GM18907 (cell line): ENCODE data around the gene HMG20B.
"Not testable (repeated sequence)": the region's sequence is repeated elsewhere in the genome, so short reads cannot be mapped to it uniquely, and the experiment has no call there.

ENCODE experiments used
- ATAC-seq: cut with Tn5 transposase; IDR thresholded peaks from one replicate; pipeline ENCODE4 v1.9.1; 2021; ENCODE audit warnings: mild to moderate bottlenecking, moderate library complexity; ENCODE audit not compliant: unreplicated experiment

The HMG20B gene

DNA sequence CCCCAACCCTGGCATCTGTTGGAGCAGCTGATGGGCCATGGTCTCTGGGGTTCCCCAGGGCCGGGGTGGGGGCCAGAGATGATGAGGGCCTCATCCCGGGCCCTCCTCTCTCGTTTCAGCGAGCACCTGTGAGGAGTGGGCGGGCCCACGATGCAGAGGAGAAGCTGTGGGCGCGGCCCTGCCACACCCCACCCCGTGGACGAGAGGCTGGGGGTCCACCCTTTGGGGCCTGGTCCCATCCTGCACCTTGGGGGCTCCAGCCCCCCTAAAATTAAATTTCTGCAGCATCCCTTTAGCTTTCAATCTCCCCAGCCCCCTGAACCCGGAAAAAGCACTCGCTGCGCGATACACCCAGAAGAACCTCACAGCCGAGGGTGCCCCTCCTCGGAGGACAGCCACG, 5.6 kb downstream of the HMG20B start:
- ATAC-seq, result no peak

DNA sequence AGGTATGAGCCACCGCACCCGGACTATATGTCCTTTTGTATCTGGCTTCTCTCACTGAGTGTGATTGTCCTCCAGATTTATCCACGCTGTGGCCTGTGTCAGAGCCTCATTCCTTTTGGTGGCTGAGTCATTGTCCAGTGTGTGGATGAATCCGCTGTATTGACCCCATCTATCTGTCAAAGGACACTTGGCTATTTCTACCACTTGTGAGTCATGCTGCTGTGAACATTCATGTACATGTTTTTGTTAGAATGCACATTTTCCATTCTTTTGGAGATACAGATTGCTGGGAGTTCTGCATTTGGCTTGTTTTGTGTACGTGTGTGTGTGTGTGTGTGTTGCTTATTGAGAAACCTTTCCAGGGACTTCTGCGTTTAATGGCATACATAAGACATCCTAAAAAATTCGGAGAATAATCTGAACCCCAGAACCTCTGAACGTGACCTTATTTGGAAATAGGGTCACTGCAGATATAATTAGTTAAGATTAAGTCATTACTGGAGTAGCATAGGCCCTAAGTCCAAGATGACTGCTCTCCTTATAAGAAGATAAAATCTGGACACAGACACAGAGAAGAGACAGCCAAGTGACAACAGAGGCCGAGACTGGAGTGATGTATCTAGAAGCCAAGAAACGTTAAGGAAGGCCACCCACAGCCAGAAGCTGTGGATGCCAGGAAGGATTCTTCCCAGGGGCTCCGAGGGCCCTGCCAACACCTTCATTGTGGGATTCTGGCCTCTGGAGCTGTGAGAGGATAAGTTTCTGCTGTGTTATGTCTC, 7.6 kb downstream of the HMG20B start:
- ATAC-seq, result no peak

DNA sequence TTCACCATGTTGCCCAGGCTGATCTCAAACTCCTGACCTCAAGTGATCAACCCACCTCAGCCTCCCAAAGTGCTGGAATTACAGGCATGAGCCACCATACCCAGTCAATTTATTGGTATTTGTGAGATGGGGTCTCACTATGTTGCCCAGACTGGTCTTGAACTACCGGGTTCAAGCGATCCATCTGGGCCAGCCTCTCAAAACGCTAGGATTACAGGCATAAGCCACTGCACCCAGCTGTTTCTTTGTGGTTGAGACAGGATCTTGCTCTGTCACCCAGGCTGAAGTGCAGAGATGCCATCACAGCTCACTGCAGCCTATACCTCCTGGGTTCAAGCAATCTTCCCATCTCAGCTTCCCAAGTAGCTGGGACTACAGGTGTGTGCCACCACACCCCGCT, 9.0 kb downstream of the HMG20B start:
- ATAC-seq, result not testable (repeated sequence)

DNA sequence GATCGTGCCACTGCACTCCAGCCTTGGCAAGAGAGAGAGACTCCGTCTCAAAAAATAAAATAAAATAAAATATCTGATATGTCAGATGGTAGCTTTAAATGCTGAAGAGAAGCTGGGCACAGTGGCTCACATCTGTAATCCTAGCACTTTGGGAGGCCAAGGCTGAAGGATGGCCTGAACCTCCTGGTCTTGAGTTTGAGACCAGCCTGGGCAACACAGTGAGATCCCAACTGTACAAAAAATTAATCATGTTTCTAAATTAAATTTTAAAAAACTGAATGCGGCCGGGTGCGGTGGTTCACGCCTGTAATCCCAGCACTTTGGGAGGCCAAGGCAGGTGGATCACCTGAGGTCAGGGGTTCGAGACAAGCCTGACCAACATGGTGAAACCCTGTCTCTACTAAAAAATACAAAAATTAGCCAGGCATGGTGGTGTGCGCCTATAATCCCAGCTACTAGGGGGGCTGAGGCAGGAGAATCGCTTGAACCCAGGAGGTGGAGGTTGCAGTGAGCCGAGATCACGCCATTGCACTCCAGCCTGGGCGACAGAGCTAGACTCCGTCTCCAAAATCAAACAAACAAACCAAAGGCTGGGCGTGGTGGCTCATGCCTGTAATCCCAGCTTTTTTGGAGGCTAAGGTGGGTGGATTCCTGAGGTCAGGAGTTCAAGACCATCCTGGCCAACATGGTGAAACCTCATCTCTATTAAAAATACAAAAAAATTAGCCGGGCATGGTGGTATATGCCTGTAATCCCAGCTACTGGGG, 11.5 kb downstream of the HMG20B start:
- ATAC-seq, result not testable (repeated sequence)

DNA sequence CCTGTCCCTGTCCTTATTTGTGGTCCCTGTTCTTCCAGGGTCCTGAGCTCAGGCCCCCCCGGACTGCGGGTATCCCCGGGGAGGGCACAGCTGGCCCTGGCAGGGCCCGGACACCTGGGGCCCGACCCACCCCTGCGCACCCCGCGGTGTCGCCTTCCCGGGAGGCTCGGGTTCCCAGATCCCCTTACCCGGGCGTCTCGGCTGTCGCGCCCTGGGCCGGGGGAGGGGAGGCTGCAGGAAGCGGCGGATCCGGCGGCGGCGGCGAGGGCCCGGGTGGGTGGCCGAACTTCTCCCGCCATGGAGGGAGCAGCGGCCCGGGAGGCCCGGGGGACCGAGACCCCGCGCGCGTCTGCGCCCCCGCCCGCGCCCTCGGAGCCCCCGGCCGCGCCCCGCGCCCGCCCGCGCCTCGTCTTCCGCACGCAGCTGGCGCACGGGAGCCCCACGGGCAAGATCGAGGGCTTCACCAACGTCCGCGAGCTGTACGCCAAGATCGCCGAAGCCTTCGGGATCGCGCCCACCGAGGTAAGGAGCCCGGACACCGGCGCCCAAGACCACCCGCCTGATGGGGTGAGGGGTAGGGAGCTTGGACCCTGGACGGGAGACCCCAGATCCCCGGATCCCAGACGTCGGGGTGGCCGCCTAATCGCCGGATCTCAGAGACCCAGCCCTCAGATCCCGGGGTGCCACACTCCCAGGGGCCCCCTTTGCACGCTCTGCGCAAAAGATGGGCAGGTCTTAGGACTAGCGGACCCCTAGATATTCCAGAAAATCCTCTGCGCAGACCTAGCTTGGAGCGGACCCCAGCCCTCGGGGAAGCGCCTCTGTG, 12.8 kb downstream of the HMG20B start, which contains the start of gene GIPC3:
Gene GIPC3, plus strand, starts transcription at position 178 of the 826 bp plus-strand sequence. Its CDS starts 120 bp downstream, at position 298.
- ATAC-seq, result no peak

DNA sequence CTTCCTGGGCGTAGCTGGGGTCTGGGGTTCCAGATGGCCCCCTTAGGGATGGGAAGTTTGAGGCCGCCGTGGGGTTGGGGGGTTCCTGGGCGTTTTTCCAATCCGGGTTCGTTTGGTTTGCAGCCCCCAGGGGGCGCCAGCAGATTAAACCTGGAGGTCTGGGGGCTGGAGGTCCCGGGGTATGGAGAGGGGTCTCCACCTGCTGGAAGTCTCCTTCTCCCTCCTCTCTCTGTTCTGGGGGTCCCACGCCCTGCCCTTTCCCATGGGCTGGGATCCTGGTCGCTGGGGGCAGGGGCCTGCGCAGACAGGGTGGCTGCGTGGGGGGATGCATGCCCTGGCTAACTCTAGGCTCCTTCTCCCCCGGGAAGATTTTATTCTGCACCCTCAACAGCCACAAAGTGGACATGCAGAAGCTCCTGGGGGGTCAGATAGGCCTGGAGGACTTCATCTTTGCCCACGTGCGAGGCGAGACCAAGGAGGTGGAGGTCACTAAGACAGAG, 13.4 kb downstream of the HMG20B start:
- ATAC-seq, result no peak

DNA sequence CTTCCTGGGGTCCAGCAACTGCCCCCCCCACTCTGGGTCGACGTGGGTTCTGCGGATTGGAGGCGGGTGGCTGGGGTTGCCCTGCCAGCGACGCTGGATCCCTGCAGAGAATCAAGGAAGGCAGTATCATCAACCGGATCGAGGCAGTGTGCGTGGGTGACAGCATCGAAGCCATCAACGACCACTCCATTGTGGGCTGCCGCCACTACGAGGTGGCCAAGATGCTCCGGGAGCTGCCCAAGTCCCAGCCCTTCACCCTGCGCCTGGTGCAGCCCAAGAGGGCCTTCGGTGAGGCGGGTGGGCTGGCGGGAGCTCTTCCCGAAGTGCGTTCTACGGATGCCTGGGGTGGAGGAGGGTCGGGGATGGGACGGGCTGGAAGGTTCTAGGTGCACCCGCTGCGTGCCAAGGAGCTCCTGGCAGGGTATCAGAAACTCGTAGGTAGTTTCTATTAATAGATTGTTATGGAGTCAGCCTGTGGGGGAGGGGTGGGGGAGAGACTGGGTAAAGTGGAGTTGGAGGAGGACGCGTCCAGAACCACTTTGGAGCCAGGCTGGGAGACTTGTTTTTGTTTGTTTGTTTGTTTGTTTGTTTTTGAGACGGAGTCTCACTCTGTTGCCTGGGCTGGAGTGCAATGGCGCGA, 14.1 kb downstream of the HMG20B start:
- no peak for ATAC-seq

DNA sequence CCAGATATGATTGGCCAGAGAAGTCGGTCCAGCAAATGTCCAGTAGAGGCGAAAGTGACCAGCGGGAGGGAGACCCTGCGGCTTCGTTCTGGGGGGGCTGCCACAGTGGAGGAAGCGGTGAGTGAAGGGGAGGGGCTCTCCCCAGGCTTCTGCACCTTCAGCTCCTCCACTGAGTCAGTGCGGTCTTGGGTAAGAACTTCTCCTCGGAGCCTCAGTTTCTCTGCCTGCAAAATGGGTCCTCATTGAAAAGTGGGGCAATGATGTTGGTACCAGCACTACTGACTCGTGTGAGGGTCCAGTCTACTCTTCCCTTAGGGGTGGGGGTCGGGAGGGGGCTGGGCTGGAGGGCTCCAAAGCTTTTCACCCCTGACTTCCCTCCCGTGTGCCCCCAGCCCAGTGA, 16.7 kb downstream of the HMG20B start:
- ATAC-seq, result no peak

DNA sequence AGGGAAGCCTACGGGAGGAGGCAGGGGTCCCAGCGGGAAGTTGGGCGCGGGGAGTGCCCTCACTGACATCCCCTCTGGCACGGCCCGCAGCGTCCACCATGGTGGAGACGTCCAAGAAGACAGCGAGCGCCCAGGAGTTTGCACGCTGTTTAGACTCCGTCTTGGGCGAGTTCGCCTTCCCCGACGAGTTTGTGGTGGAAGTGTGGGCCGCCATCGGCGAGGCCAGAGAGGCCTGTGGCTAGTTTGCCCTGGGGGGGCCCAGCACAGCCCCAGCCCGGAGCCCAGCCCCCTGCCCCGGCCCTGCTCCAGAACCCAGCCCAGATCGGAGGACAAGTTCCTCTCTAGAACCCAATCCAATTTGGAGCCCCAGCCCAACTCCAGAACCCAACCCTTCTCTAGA, 17.2 kb downstream of the HMG20B start:
- ATAC-seq, result no peak

DNA sequence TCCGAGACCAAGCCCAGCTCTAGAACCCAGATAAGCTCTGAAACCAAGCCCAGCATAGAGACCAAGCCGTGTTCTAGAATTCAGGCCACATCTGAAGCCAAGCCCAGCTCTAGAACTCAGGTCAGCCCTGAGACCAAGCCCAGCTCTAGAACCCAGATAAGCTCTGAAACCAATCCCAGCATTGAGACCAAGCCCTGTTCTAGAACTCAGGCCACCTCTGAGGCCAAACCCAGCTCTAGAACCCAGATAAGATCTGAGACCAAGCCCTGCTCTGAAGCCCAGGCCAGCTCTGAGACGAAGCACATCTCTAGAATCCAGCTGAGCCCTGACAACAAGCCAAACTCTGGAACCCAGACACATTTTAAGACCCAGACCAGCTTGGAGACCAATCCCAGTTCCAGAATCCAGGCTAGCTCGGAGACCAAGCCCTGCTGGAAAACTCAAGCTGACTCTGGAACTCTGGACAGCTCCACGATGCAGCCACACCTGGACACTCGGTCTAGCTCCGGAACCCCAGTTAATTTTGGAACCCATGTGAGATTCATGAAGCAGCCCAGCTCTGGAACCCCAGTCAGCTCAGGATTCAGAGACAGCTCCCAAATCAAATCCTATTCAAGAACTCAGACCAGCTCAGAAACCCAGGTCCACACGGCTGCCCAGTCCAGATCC, 18.4 kb downstream of the HMG20B start:
- no peak for ATAC-seq

DNA sequence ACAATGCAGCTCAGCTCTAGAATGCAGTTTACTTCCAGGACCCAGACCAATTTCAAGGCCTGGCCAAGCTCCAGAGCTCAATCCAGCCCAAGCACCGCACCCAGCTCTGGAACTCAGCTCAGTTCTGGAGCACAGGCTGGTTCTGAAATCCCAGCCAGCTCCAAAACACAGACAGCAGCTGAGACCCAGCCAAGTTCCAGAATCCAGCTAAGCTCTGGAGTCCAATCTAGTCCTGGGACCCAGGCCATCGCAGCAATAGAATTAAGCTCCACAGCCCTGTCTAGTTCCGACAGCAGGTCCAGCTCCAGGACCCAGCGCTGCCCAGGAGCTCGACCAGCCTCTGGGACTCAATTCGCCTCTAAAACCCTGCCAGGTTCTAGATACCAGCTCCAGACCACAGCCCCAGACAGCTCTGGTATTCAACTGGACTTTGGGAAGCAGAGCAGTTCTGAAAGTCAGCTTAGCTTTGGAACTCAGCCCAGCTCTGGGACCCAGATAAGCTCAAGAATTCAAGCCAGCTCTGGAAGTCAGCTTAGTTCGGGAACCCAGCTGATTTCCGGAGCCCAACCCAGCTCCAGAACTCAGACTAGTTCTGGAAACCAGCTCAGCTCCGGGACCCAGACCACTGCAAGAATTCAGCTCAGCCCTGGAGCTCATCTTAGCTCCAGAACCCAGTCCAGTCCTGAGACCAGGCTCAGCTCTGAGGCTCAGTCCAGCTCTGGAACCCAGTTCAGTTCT, 19.3 kb downstream of the HMG20B start:
- no peak for ATAC-seq

DNA sequence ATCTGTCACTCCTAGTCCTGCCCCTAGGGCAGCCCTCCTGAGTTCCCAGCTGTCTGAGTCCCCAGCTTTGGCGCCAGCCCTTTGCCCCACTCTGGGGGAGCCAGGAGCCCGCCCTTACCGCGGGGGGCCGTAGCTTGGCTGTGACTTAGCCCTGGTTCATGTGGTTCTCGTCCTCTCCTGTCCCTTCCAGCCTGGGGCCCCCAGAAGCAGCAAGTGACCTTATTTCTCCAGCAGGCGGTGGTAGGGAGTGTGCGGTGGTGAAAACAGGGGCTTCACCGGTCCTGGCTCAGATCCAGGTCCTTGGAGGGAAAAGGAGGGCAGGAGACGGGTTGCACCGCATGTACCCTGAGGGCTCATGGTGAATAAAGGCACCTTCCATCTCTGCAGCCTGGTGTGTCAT, 20.4 kb downstream of the HMG20B start:
- no peak for ATAC-seq

DNA sequence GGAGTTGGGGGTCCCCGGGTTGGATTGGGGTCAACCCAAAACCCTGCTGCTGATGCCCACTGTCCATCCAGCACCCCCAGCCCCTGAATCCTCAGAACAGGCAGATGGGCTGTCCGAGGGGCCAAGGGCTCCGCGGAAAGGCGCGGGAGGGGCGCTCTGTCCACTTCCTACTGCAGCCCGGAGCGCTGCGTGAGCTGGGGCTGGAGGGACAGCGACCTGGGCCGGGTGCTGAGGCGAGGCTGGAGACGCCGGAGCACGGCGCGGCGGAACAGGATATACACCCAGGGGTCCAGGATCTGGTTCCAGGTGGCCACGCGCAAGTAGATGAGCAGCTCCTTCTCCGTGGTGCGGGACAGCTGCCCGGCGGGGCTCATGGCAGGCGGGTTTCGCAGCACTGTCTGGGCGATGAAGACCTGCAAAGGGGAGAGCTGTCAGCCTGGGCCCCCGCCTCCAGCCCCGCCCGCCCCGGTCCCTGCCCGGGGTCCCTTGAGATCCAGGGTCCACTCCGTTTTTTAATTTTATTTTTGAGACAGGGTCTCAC, 22.8 kb downstream of the HMG20B start:
- no peak for ATAC-seq

DNA sequence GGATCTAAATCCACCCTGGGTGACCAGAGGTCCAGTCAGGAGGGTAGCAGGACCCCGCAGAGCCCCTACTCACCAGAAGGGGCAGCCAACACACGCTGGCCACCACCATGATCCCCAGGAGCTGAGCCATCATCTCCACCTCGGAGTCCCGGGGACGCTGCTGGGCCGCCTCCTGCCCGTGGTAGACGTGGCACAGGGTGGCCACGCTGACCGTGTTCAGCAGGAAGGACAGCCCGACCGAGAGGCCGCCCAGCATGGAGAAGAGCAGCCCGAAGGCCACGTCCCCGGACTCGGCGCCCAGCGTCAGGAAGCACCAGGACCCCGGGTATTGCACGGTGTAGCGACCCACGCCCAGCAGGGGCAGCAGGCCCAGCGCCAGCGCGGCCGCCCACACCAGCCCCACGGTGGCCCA, 27.0 kb downstream of the HMG20B start:
- no peak for ATAC-seq

DNA sequence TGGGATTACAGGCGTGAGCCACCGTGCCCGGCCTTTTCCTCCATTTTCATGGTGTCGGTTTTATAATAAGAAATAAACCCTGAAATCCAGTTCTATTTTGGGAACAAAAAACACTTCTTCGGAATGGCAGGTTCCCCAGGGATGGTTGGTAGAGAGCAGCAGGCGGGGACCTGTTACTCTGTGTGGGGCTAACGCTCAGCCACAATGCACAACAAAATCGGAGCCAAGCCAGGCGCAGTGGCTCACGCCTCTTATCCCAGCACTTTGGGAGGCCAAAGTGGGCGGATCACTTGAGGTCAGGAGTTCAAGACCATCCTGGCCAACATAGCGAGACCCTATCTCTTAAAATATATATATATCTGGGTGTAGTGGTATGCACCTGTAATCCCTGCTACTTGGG, 28.3 kb downstream of the HMG20B start:
- no peak for ATAC-seq

DNA sequence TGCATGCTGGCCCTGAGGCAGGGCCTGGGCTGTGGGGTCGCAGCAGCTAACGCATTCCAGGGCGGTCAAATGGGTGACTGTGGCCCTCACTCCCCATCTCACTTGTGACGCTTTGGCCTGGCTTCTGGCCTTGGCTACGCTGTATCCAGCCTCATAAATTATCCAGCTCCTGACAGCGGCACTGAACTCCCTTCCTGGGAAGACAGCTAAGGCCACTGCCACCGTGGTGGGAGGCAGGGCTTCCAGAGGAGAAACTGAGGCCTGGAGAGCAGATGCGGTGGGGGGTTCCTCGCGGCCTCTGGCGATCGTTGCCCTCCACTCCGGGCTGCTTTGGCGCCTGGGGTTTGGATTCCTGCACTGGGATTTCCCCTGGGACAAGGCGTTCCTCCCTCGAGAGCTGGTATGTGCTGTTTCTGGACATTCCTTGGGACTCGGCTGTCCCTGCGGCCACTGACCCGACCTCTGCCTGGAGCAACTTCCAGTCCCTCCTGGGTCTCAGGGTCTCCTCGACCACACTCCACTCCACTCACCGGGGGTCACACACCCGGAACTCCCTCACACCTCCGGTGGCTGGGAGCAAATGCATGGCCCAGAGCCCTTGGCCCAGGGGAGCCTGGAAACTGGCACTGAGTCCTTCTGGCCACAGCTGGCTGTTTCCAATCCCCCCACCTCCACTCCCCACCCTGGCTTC, 30.5 kb downstream of the HMG20B start:
- ATAC-seq, result no peak

DNA sequence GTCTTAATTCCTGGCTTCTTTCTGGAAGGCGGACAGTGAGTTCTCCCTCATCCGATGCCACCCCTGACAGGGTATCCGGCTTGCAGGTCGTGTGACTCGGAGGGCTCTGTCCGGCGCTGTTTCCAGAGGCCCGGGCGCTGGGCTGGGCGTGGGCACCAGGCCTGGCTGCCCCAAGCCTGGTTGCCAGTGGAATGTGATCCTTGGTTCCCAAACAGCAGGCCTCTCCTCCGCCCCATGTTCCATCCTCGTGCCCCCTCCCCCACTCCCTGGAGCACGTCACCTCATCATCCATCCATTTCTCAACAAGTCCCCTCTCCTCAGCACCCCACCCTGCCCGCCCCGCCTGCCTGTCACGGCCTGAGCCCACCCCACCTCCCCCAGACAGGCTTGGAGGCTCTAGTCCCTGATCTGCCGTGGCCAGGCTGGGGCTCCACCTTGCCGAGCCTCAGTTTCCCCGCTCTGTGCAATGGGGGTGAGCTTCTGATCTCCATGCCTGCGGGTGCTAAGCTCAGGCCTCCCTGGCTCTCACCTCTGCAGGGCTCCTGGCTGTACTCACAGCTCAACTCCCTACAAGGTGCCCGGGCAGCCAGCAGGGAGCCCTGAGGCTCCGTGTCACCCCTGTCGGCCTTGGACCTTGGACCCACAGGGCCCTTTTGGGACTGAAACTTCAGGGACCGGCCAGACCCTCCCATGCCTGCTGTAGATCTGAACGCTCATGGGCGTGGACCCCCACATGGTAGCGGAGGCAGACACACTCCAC, 31.7 kb downstream of the HMG20B start:
- no peak for ATAC-seq

DNA sequence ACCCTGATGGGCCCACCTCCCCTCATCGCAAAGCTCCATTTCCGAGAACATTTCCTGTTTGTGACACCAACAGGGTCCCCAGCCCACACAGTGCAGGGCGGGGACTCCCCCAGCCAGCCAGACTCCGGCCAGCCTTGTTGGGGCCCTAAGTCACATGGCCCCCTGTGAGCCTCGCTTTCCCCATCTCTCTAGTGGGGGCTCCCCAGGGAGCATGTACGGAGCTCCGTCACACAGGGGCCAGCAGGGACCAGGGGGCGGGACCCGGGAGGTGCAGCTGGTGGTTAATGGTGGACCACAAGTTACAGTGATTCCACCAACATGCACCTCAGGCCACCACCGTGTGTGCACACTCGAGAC, 32.2 kb downstream of the HMG20B start:
- ATAC-seq, result no peak
